ENCODE measurements around the gene NRP1. TPM values are rescaled to one million over a fixed set of nuclear protein-coding genes. Genes with fewer than 3 reads are reported as not detected.

NRP1 gene
- total RNA-seq, 4 donors from 2014 or later, result 20.4 to 29.0 (median 22.1) TPM

DNA sequence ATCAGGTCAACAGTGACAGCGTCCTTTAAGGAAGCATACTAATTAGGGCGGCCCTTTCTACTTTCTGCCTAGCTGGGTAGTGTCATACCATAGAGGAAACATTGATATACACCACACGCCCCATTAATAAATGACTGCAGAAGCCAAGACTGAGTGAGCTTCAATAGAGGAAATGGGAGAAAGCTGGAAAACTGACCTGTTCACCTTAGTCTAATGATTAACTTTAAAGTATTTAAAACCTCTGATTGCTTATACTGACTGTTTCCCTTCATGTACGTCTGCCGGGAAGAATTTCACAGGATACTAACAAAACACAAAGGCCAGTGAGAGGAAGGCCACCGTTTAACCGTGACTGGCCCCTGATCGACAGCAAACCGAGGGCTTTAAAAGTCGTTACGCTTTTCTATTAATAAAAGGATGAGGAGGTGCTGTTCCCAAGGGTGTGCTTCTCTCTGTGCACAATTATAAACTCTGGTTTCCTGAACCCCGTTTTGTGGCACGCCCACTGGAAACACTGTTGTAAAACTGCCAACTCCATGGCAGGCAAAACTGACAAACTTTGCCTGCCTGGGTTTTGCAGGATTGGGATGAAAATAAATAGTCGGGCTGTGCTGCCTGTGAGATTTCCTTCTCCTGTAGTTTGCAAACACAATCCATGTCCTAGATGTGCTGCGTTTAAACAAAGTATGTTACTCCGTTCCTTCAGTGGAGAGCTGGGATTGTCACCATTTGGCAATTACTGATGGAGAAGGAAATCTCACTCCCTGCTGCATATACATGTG lies 137.6 kb downstream of the NRP1 start:
- Histone ChIP-seq H3K4me3 (peak overlapping the region in 1 of 4 donors; percentile 4), H3K9me3 (no peaks in the 10 kb centered on the region), H3K27me3 (no peaks in the 10 kb centered on the region), H3K4me1 (peaks cover 0 to 35% of the 10 kb centered on the region in 2 donors), H3K36me3 (peaks cover 0 to 12% of the 10 kb centered on the region in 2 donors), H3K27ac (peak overlapping the region; percentile 30 to 70 (median 63))
- no peak for ATAC-seq
- DNase-seq, result no peak
- intact Hi-C loops (cut with DNase I; ENCODE audit: low total_unique reads) (no loop called here), in situ Hi-C loops (cut with MboI; ENCODE audit: low sequenced_read_pairs in 4 of 4) (loop anchor here (10.0 to 25.0 kb wide), 3 partner anchors 138 to 1440 kb away; partner anchors contain the start of gene NRP1 (in 1 of the 4))
- no peak for TF ChIP-seq POLR2A (IDR thresholded peaks at IDR 0.05)
- TF ChIP-seq, protein P1, sequence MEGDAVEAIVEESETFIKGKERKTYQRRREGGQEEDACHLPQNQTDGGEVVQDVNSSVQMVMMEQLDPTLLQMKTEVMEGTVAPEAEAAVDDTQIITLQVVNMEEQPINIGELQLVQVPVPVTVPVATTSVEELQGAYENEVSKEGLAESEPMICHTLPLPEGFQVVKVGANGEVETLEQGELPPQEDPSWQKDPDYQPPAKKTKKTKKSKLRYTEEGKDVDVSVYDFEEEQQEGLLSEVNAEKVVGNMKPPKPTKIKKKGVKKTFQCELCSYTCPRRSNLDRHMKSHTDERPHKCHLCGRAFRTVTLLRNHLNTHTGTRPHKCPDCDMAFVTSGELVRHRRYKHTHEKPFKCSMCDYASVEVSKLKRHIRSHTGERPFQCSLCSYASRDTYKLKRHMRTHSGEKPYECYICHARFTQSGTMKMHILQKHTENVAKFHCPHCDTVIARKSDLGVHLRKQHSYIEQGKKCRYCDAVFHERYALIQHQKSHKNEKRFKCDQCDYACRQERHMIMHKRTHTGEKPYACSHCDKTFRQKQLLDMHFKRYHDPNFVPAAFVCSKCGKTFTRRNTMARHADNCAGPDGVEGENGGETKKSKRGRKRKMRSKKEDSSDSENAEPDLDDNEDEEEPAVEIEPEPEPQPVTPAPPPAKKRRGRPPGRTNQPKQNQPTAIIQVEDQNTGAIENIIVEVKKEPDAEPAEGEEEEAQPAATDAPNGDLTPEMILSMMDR (IDR thresholded peaks at IDR 0.05 in 4 of 5, conservative IDR thresholded peaks at IDR 0.05 in 1 of 5), result no peak

DNA sequence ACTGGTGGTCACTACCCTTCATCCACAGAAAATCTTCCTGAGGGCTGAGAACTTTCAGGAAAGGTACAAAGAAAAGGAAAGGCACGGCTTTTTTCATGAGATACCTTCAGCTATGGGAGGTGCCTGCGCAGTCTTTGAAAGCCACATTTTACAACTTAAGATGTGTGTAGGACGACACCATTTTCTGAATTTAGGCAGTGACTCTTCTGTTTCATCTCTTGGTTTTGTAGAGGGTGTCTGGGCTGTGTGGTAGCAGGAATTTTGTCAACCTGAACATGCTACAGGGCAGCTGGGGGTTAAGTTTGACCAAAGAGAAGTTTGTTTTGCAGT lies 138.1 kb downstream of the NRP1 start:
- no peak for ATAC-seq
- Histone ChIP-seq H3K36me3 (peaks cover 0 to 9% of the 10 kb centered on the region in 2 donors), H3K27ac (peak overlapping the region; percentile 30 to 70 (median 63)), H3K4me1 (peaks cover 0 to 35% of the 10 kb centered on the region in 2 donors), H3K9me3 (no peaks in the 10 kb centered on the region), H3K4me3 (no peak overlapping the region), H3K27me3 (no peaks in the 10 kb centered on the region)
- intact Hi-C loops (cut with DNase I; ENCODE audit: low total_unique reads), result no loop called here
- TF ChIP-seq, protein P1 (IDR thresholded peaks at IDR 0.05 in 4 of 5, conservative IDR thresholded peaks at IDR 0.05 in 1 of 5), result no peak
- TF ChIP-seq POLR2A (IDR thresholded peaks at IDR 0.05), result no peak
- DNase-seq, result no peak
- in situ Hi-C loops (cut with MboI; ENCODE audit: low sequenced_read_pairs in 4 of 4), result loop anchor here (10.0 to 25.0 kb wide), 3 partner anchors 138 to 1441 kb away; partner anchors contain the start of gene NRP1 (in 1 of the 4)

DNA sequence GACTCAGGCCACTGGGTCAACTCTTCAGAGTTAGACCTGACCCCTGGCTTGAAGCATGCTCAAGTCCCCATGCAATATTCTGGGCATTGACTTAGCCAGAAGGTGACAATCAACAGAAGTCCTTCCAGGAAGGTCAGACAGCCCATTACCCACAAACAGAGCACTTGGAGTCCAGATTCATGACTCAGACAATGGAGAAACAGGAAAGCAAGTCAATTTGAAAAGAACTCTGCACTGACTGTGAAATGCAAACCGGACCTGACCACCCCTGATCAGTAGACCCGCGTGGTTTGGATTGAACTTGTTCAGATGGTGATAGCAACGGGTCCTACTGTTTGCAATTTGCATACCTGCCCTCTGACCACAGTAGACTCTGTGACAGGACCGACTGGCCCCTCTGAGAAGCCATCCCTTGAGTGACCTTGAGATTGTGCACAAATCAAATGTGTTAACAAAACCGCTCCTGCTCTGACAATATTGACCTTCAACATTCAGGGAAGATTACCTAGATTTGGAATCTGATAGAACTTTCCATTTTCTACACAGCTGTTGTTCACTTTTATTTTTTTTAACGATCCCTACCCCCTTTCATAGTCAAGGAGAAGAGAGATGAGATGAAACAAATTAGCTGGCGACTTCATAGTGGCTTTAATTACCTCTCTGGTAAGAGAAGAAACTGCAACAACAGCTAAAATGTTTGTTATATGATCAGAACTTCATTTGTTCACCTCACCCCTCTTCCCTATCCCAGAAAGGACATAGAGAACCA lies 138.7 kb downstream of the NRP1 start:
- DNase-seq, result no peak
- no peak overlapping the region for H3K4me3 ChIP-seq
- H3K9me3 ChIP-seq, result no peaks in the 10 kb centered on the region
- intact Hi-C loops (cut with DNase I; ENCODE audit: low total_unique reads), result no loop called here
- H3K27me3 ChIP-seq, result no peaks in the 10 kb centered on the region
- peak overlapping the region; percentile 30 to 70 (median 63) for H3K27ac ChIP-seq
- no peak for TF ChIP-seq POLR2A (IDR thresholded peaks at IDR 0.05)
- TF ChIP-seq, protein P1 (IDR thresholded peaks at IDR 0.05 in 4 of 5, conservative IDR thresholded peaks at IDR 0.05 in 1 of 5), result no peak
- in situ Hi-C loops (cut with MboI; ENCODE audit: low sequenced_read_pairs in 4 of 4), result loop anchor here (10.0 to 25.0 kb wide), 3 partner anchors 139 to 1442 kb away; partner anchors contain the start of gene NRP1 (in 1 of the 4)
- H3K4me1 ChIP-seq, result peaks cover 0 to 35% of the 10 kb centered on the region in 2 donors
- H3K36me3 ChIP-seq, result peaks cover 0 to 9% of the 10 kb centered on the region in 2 donors
- ATAC-seq, result no peak

DNA sequence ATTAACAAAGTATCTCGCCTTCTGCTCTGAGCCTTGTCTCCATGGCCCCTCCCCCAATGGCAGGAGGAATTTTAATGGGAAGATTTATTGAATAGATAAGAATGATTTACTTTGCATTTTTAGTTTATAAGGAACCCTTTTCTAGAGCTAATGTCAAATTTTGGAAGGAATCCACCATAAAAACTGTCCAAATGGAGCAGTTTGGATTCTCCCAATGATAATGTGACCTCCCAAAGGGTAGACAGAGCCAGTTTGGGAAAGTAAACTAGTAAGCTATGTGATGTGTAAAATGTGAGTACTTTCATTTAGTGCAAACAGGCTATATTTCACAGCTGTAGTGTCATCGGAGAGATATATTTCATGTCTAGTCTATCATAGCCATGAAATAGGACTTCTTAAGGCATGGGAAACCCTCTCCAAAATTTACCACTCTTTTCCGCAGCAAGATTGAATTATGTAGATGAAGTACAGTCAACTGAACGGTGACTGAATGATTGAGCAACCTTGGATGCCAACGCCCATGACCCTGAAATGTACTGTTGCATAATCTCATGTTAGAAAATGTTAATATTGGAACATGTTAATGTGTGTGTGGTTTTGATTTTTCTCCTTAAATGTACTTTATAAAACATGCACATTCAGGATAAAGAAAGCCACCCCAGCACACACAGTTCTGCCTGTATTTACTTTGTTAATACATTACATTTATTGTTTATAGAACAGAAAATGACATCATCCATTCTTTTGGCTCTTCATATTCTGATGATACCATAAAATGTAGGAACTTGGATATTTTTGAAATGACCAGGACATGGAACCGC lies 140.6 kb downstream of the NRP1 start:
- in situ Hi-C loops (cut with MboI; ENCODE audit: low sequenced_read_pairs in 4 of 4), result loop anchor here (10.0 to 25.0 kb wide), 3 partner anchors 141 to 1443 kb away; partner anchors contain the start of gene NRP1 (in 1 of the 4)
- Histone ChIP-seq H3K27me3 (no peaks in the 10 kb centered on the region), H3K4me3 (no peak overlapping the region), H3K9me3 (no peaks in the 10 kb centered on the region), H3K36me3 (peaks cover 0 to 4% of the 10 kb centered on the region in 2 donors), H3K4me1 (peaks cover 0 to 31% of the 10 kb centered on the region in 2 donors), H3K27ac (peak overlapping the region in 3 of 4 donors; percentile 33 to 66 (median 36))
- peak; percentile 15 to 25 for DNase-seq
- TF ChIP-seq, protein P1 (IDR thresholded peaks at IDR 0.05 in 4 of 5, conservative IDR thresholded peaks at IDR 0.05 in 1 of 5), result peak in 1 of 5 experiments; percentile 9
- TF ChIP-seq POLR2A (IDR thresholded peaks at IDR 0.05), result no peak
- intact Hi-C loops (cut with DNase I; ENCODE audit: low total_unique reads), result loop anchor here (2.0 to 5.0 kb wide), 3 partner anchors 79 to 1443 kb away; no protein-coding TSS in a partner anchor
- peak; percentile 43 to 59 for ATAC-seq
